ENCODE measurements around the gene MTHFSD.

MTHFSD gene

GRCh38 chr16:86565181-86565631 lies 10.2 kb upstream of the MTHFSD start:
- no peak for TF ChIP-seq CTCF (IDR thresholded peaks at IDR 0.05; ENCODE audit: control insufficient read depth, extremely low read depth, insufficient read depth)
- H3K4me3 ChIP-seq (ENCODE audit: low read depth, low read length) = no peak overlapping the region
- no peak for DNase-seq (ENCODE audit: low read depth)

- peak; percentile 97 for TF ChIP-seq CTCF (IDR thresholded peaks at IDR 0.05; ENCODE audit: control insufficient read depth, extremely low read depth, insufficient read depth)
- DNase-seq (ENCODE audit: low read depth) = peak; percentile 50
- H3K4me3 ChIP-seq (ENCODE audit: low read depth, low read length) = peak overlapping the region; percentile 22
Measured at GRCh38 chr16:86563469-86564345, 8.7 kb upstream of the MTHFSD start.

GRCh38 chr16:86562356-86562755 lies 7.3 kb upstream of the MTHFSD start:
- no peak for DNase-seq (ENCODE audit: low read depth)
- H3K4me3 ChIP-seq (ENCODE audit: low read depth, low read length) = no peak overlapping the region
- no peak for TF ChIP-seq CTCF (IDR thresholded peaks at IDR 0.05; ENCODE audit: control insufficient read depth, extremely low read depth, insufficient read depth)

- no peak for TF ChIP-seq CTCF (IDR thresholded peaks at IDR 0.05; ENCODE audit: control insufficient read depth, extremely low read depth, insufficient read depth)
- H3K4me3 ChIP-seq (ENCODE audit: low read depth, low read length) = no peak overlapping the region
- DNase-seq (ENCODE audit: low read depth) = no peak
Measured at GRCh38 chr16:86559802-86560305, 4.8 kb upstream of the MTHFSD start.

GRCh38 chr16:86558355-86559193 lies 3.5 kb upstream of the MTHFSD start:
- TF ChIP-seq CTCF (IDR thresholded peaks at IDR 0.05; ENCODE audit: control insufficient read depth, extremely low read depth, insufficient read depth) = no peak
- DNase-seq (ENCODE audit: low read depth) = no peak
- H3K4me3 ChIP-seq (ENCODE audit: low read depth, low read length) = no peak overlapping the region

GRCh38 chr16:86557587-86557986 lies 2.6 kb upstream of the MTHFSD start:
- no peak for DNase-seq (ENCODE audit: low read depth)
- no peak overlapping the region for H3K4me3 ChIP-seq (ENCODE audit: low read depth, low read length)
- TF ChIP-seq CTCF (IDR thresholded peaks at IDR 0.05; ENCODE audit: control insufficient read depth, extremely low read depth, insufficient read depth) = no peak
